Limb (tissue), 2 donors: ENCODE measurements around the gene ZNF490.
"Not testable (repeated sequence)": the region's sequence is repeated elsewhere in the genome, so short reads cannot be mapped to it uniquely, and the experiment has no call there.

ENCODE experiments used
- DNase-seq, 2 donors: peaks; one replicate each; pipeline ENCODE4 v3.0.0-alpha.2; 2016; ENCODE audit errors: extremely low spot score in 2 of 2

The ZNF490 gene

DNA sequence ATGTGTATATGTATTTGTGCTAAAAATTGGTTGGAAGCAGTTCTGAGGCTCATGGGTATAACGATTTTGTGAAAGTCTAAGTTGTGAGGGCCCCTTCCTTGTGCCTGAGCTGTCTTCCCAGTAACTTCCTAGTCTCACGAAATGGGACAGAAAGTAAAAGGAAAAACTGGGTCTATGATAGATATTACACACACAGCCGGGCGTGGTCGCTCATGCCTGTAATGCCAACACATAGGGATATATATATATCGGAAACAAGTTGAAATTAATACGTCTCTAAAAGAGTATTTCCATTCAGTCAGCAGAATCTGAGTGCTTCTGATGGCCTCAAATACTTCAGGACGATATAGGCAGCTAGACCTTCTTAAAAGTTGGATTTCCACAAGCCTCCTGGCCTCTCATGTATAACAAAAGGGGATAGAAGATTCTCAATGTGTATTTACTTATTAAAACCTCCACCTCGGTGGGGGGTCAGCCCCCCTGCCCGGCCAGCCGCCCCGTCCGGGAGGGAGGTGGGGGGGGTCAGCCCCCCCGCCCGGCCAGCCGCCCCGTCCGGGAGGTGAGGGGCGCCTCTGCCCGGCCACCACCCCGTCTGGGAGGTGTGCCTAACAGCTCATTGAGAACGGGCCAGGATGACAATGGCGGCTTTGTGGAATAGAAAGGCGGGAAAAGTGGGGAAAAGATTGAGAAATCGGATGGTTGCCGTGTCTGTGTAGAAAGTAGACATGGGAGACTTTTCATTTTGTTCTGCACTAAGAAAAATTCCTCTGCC is 10.8 kb upstream of the ZNF490 start:
- not testable (repeated sequence) for DNase-seq

GRCh38 chr19:12617646-12618045 is 7.0 kb upstream of the ZNF490 start:
- no peak for DNase-seq

DNA sequence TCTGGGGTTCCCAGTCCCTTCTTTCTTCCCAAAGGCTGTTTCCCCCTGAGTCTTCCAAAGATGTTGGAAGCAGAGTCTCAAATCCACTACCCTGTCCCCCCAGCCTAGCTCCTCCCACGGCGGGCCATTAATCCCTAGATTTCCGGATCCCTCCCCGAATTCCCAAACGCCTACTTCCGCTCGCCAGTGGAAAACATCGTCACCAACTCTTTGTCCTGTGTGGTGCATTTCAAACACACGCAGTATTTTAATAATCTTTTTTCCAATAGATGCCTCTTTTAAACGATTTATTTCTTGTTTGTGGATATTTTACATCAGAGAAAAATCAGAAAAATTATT is 717 bp upstream of the ZNF490 start:
- DNase-seq: peak; percentile 85 to 87

DNA sequence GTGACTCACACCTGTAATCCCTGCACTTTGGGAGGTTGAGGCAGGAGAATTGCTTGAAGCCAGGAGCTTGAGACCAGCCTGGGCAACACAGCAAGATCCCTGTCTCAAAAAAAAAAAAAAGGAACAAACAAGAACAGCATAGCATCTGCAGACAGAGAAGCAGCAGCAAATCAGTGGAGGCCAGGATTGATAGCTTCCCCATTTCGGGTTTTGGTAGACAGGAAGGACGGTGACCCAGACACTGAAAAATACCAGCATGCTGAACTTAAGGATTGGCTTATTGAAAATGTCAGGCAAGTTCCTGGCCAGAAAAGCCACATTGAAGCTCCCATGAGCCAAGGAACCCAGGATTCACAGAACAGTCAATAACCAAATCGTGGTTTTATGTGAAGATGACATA is 3.0 kb downstream of the ZNF490 start:
- DNase-seq: no peak

GRCh38 chr19:12606796-12607195 is 3.8 kb downstream of the ZNF490 start:
- DNase-seq: no peak

DNA sequence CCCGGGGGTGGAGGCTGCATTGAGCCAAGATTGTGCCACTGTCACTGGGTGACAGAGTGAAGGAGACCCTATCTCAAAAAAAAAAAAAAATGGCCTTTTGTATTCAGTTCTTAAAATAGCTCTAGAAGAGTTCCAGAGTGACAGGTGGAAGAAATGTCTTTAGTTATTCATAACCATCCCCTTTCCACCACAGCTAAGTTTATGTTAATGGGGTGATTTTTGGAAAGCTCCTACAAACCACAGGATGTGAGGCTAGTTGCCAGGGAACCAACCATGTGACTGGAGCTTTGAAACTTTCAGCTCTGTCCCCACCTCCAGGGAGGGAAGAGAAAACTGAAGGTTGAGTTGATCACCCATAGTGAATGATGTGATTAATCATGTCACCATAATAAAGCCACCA is 6.9 kb downstream of the ZNF490 start:
- DNase-seq: no peak

DNA sequence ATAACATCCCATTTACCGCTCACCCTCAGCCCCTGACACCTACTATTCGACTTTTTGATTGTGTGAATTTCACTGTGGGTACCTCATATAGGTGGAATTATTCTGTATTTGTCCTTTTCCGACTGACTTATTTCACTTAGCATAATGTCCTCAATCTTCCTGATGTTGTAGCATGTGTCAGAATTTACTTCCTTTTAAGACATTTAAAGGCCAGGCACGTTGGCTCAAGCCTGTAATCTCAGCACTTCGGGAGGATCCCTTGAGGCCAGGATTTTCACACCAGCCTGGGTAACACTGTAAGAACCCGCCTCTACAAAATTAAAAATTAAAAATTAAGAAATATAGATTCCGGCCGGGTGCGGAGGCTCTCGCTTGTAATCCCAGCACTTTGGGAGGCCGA is 13.0 kb downstream of the ZNF490 start:
- DNase-seq: no peak

- DNase-seq: peak in 1 of 2 donors; percentile 57
These were observed 13.6 kb downstream of the ZNF490 start for GRCh38 chr19:12596927-12597548.

- DNase-seq: no peak
These were observed 14.1 kb downstream of the ZNF490 start for GRCh38 chr19:12596485-12596884.

GRCh38 chr19:12581100-12581499 is 29.5 kb downstream of the ZNF490 start:
- no peak for DNase-seq

- DNase-seq: no peak
These were observed 30.4 kb downstream of the ZNF490 start for GRCh38 chr19:12580180-12580694.

- no peak for DNase-seq
These were observed 32.0 kb downstream of the ZNF490 start for GRCh38 chr19:12578641-12579040.

GRCh38 chr19:12574036-12574435 is 36.6 kb downstream of the ZNF490 start:
- no peak for DNase-seq

GRCh38 chr19:12567951-12568350 is 42.7 kb downstream of the ZNF490 start:
- DNase-seq: no peak

GRCh38 chr19:12566380-12566779 is 44.2 kb downstream of the ZNF490 start:
- DNase-seq: not testable (repeated sequence)

DNA sequence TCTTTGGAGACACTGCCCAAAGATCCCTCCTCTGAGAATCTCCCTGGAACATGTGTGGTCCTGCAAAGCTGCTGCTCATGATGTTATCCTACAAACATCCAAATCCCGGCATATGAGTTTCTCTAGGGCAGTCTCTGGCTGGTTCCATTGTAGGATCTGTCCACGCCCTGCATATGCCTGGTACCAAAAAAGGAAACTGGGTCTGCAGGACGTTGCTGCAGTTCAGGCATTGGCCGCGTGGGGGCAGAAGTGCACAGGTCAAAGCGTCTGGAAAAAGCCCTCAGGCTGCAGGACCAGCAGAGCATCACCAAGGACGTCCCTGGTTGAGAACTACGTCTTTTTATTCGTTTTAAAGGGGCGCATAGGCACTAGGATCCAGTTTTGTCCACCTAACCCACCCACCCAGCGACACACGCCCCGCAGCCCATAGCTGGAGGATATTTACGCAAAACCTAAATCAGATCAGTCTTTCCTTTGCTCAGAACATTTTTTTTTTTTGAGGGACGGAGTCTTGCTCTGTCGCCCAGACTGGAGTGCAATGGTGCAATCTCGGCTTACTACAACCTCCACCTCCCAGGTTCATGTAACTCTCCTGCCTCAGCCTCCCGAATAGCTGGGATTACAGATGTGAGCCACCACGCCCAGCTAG is 46.5 kb downstream of the ZNF490 start:
- peak; percentile 81 to 91 for DNase-seq

- no peak for DNase-seq
These were observed 55.1 kb downstream of the ZNF490 start for GRCh38 chr19:12555456-12555930.

- DNase-seq: peak; percentile 96 to 99
These were observed 59.4 kb downstream of the ZNF490 start, which contains the start of gene ZNF564 for GRCh38 chr19:12551060-12551832. Gene ZNF564, minus strand, starts transcription at chr19:12551482. Its CDS starts 150 bp downstream, at chr19:12551332.

GRCh38 chr19:12546903-12547302 is 63.7 kb downstream of the ZNF490 start:
- no peak for DNase-seq

- no peak for DNase-seq
These were observed 64.5 kb downstream of the ZNF490 start for GRCh38 chr19:12546068-12546467.

GRCh38 chr19:12545267-12545666 is 65.3 kb downstream of the ZNF490 start:
- DNase-seq: no peak
